ENCODE data around the gene RUNDC1.

DNA sequence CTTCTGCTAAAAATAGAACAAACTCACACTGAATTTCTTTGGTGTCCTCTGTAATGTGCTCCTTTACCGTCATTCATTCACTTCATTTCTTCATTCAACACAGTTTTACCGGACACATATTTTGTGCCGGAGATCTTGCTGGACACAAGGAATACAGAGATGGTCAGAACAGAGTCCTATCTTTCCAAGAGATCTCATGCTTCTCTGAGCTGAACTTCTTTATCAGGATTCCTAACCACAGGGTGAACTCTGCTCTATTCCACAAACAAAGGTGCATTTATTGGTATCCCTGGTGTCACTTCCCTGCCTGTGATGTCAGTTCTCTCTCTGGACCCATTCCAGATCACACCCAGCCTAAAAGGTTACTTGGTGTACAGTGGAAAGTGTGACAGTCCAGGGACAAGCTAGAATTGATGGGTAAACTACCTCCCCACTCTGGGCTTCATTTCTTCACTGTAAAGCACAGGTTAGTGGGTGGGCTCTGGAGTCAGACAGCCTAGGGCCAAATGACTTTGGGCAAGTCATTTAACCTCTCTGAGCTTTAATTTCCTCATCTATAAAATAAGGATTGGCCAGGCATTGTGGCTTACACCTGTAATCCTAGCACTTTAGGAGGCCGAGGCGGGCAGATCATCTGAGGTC is 30.4 kb downstream of the RUNDC1 start:
- TF ChIP-seq, protein P1, sequence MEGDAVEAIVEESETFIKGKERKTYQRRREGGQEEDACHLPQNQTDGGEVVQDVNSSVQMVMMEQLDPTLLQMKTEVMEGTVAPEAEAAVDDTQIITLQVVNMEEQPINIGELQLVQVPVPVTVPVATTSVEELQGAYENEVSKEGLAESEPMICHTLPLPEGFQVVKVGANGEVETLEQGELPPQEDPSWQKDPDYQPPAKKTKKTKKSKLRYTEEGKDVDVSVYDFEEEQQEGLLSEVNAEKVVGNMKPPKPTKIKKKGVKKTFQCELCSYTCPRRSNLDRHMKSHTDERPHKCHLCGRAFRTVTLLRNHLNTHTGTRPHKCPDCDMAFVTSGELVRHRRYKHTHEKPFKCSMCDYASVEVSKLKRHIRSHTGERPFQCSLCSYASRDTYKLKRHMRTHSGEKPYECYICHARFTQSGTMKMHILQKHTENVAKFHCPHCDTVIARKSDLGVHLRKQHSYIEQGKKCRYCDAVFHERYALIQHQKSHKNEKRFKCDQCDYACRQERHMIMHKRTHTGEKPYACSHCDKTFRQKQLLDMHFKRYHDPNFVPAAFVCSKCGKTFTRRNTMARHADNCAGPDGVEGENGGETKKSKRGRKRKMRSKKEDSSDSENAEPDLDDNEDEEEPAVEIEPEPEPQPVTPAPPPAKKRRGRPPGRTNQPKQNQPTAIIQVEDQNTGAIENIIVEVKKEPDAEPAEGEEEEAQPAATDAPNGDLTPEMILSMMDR (IDR thresholded peaks at IDR 0.05; ENCODE audit: low read depth, low read length) = no peak
- no peak for TF ChIP-seq EZH2phosphoT487 (IDR thresholded peaks at IDR 0.05; ENCODE audit: low read depth)

Measured in OCI-LY3 (cell line).